AG04450 (cell line): Measurements from ENCODE around the gene DDI1. TPM values are rescaled to one million over a fixed set of nuclear protein-coding genes. Genes with fewer than 3 reads are reported as not detected.

Source experiments
- CTCF ChIA-PET: fragments of 300-600, 350-600 bp; formaldehyde crosslinking; extraction: SDS; loops from one replicate; lab custom pipeline; 2022; ENCODE audit warnings: antibody characterized with exemption, inconsistent platforms; lab: Charles Lee
- POLR2A ChIA-PET: fragments of 350-600 bp; formaldehyde crosslinking; extraction: SDS; loops from one replicate; lab custom pipeline; 2021; ENCODE audit warnings: antibody characterized with exemption, inconsistent platforms; lab: Yijun Ruan, JAX
- DNase-seq: peaks from one replicate; pipeline ENCODE4 v3.0.0-alpha.2; 2011; ENCODE audit warnings: low read depth, low spot score
- H3K27ac ChIP-seq: one replicate; pipeline ENCODE4 v1.5.1; 2012; ENCODE audit warnings: low read depth, low read length, control low read depth
- H3K27me3 ChIP-seq: one replicate; pipeline ENCODE4 v1.6.0; 2012; ENCODE audit warnings: low read length; ENCODE audit not compliant: control insufficient read depth, insufficient read depth
- H3K4me3 ChIP-seq: 2 replicates; pipeline ENCODE4 v1.5.1; 2011; ENCODE audit warnings: mild to moderate bottlenecking, low read depth, low read length, control low read depth
- H3K9me3 ChIP-seq: 2 replicates; pipeline ENCODE4 v1.5.1; 2012; ENCODE audit warnings: low read length; ENCODE audit not compliant: control insufficient read depth, insufficient read depth
- CTCF ChIP-seq: IDR thresholded peaks from 2 replicates; pipeline ENCODE4 v1.5.1; 2011; ENCODE audit warnings: low read depth, low read length, control low read depth, inconsistent platforms
- polyA plus RNA-seq: library from polyadenylated mRNA; depleted of rRNA; stranded (reverse); fragments of >200 nt; gene quantifications from 2 replicates; pipeline ENCODE4 v1.2.3, GENCODE V29; 2011; rRNA removed

The DDI1 gene
- polyA plus RNA-seq, 1 experiment: not detected

- TF ChIP-seq CTCF: no peak
- Histone ChIP-seq H3K27me3 (no peaks in the 10 kb centered on the region), H3K9me3 (no peaks in the 10 kb centered on the region), H3K27ac (no peak overlapping the region), H3K4me3 (no peak overlapping the region)
- ChIA-PET CTCF (no interaction called here), POLR2A (no interaction called here)
- DNase-seq: no peak
These were observed 40.0 kb downstream of the DDI1 start for GRCh38 chr11:104076455-104076854.

DNA sequence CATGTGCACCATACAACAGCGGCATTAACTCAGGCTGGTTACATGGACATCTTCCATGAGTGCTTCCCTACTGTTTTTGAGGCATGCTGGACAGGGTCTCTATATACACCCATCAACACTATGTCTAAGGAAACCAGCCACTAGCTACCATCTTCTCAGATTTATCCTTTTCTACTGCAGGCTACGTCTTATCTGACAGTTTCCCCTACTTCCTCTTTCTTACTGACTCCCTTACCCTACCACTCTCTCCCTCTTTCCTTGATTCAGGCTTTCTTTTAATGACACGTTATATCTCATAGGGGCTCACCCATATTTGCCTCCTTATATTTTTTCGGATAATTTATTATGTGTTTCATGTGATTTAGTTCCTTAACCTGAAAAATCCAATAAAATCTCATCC is 41.8 kb downstream of the DDI1 start:
- Histone ChIP-seq H3K27ac (no peak overlapping the region), H3K27me3 (no peaks in the 10 kb centered on the region), H3K4me3 (no peak overlapping the region), H3K9me3 (no peaks in the 10 kb centered on the region)
- DNase-seq: no peak
- ChIA-PET POLR2A (no interaction called here), CTCF (no interaction called here)
- no peak for TF ChIP-seq CTCF

- POLR2A ChIA-PET: no interaction called here
- H3K9me3 ChIP-seq: no peaks in the 10 kb centered on the region
- H3K27me3 ChIP-seq: no peaks in the 10 kb centered on the region
- no peak overlapping the region for H3K27ac ChIP-seq
- CTCF ChIA-PET: no interaction called here
- no peak for TF ChIP-seq CTCF
- no peak for DNase-seq
- no peak overlapping the region for H3K4me3 ChIP-seq
These were observed 42.6 kb downstream of the DDI1 start for GRCh38 chr11:104078995-104079394.

GRCh38 chr11:104086621-104087020 is 50.2 kb downstream of the DDI1 start:
- no peak for DNase-seq
- Histone ChIP-seq H3K27ac (no peak overlapping the region), H3K9me3 (no peaks in the 10 kb centered on the region), H3K4me3 (no peak overlapping the region), H3K27me3 (no peaks in the 10 kb centered on the region)
- ChIA-PET CTCF (no interaction called here), POLR2A (no interaction called here)
- no peak for TF ChIP-seq CTCF

Other genes with a start within 250 kb of the DDI1 start
- gene PDGFD, start 127.5 kb downstream of the DDI1 start, polyA plus RNA-seq: 50.1 and 58.1 TPM in 2 replicates